WERI-Rb-1 (cell line): Measurements from ENCODE around the gene MSRB3.

Source experiments
- DNase-seq: peaks from one replicate; pipeline ENCODE4 v3.0.0-alpha.2; 2020
- H3K27ac ChIP-seq: fragments of 250-450 bp; sonication (Bioruptor Pico); 2 replicates; pipeline ENCODE4 v1.5.1; 2020; ENCODE audit warnings: mild to moderate bottlenecking, moderate library complexity
- H3K27me3 ChIP-seq: fragments of 250-450 bp; sonication (Bioruptor Pico); 2 replicates; pipeline ENCODE4 v1.5.1; 2021; ENCODE audit warnings: mild to moderate bottlenecking, low read depth, moderate library complexity; ENCODE audit not compliant: insufficient read depth, severe bottlenecking
- H3K36me3 ChIP-seq: fragments of 250-450 bp; sonication (Bioruptor Pico); 2 replicates; pipeline ENCODE4 v1.5.1; 2020; ENCODE audit warnings: mild to moderate bottlenecking, moderate library complexity
- H3K4me3 ChIP-seq: 2 replicates; pipeline ENCODE4 v1.5.1; 2011; ENCODE audit warnings: low read depth, mild to moderate bottlenecking, control low read depth, low read length
- H3K9me3 ChIP-seq: fragments of 250-450 bp; sonication (Bioruptor Pico); 2 replicates; pipeline ENCODE4 v1.5.1; 2021; ENCODE audit warnings: mild to moderate bottlenecking, moderate library complexity; ENCODE audit not compliant: severe bottlenecking
- CTCF ChIP-seq: IDR thresholded peaks from 2 replicates; pipeline ENCODE4 v1.5.1; 2011; ENCODE audit warnings: low read depth, mild to moderate bottlenecking, control low read depth, inconsistent platforms, low read length

Gene MSRB3

GRCh38 chr12:65387396-65387795 lies 108.9 kb downstream of the MSRB3 start:
- H3K27ac ChIP-seq = no peak overlapping the region
- no peaks in the 10 kb centered on the region for H3K36me3 ChIP-seq
- H3K4me3 ChIP-seq = no peak overlapping the region
- H3K9me3 ChIP-seq = no peaks in the 10 kb centered on the region
- TF ChIP-seq CTCF = no peak
- H3K27me3 ChIP-seq = no peaks in the 10 kb centered on the region
- DNase-seq = no peak

- Histone ChIP-seq H3K4me3 (no peak overlapping the region), H3K9me3 (no peaks in the 10 kb centered on the region), H3K36me3 (no peaks in the 10 kb centered on the region), H3K27me3 (no peaks in the 10 kb centered on the region), H3K27ac (peak overlapping the region; percentile 60)
- DNase-seq = peak; percentile 48
- no peak for TF ChIP-seq CTCF
Observed at GRCh38 chr12:65389436-65389835, 111.0 kb downstream of the MSRB3 start.

GRCh38 chr12:65391711-65392110 lies 113.2 kb downstream of the MSRB3 start:
- no peaks in the 10 kb centered on the region for H3K27me3 ChIP-seq
- H3K27ac ChIP-seq = no peak overlapping the region
- H3K36me3 ChIP-seq = no peaks in the 10 kb centered on the region
- no peak overlapping the region for H3K4me3 ChIP-seq
- peaks cover 3% of the 10 kb centered on the region for H3K9me3 ChIP-seq
- TF ChIP-seq CTCF = no peak
- DNase-seq = no peak

- H3K36me3 ChIP-seq = no peaks in the 10 kb centered on the region
- H3K9me3 ChIP-seq = peaks cover 3% of the 10 kb centered on the region
- DNase-seq = no peak
- H3K27ac ChIP-seq = no peak overlapping the region
- no peak overlapping the region for H3K4me3 ChIP-seq
- no peak for TF ChIP-seq CTCF
- no peaks in the 10 kb centered on the region for H3K27me3 ChIP-seq
Observed at GRCh38 chr12:65392491-65392890, 114.0 kb downstream of the MSRB3 start.

GRCh38 chr12:65403188-65403587 lies 124.7 kb downstream of the MSRB3 start:
- Histone ChIP-seq H3K27me3 (no peaks in the 10 kb centered on the region), H3K36me3 (no peaks in the 10 kb centered on the region), H3K4me3 (no peak overlapping the region), H3K27ac (no peak overlapping the region), H3K9me3 (peaks cover 3% of the 10 kb centered on the region)
- no peak for DNase-seq
- no peak for TF ChIP-seq CTCF

GRCh38 chr12:65407388-65408149 lies 129.1 kb downstream of the MSRB3 start:
- H3K27me3 ChIP-seq = no peaks in the 10 kb centered on the region
- no peaks in the 10 kb centered on the region for H3K9me3 ChIP-seq
- TF ChIP-seq CTCF = no peak
- no peaks in the 10 kb centered on the region for H3K36me3 ChIP-seq
- no peak overlapping the region for H3K27ac ChIP-seq
- no peak for DNase-seq
- H3K4me3 ChIP-seq = no peak overlapping the region
